NCI-H1436 treated with DMSO at 0.1 percent for 48 hours (cell line): ENCODE data around the gene MTM1.

Source experiments
- DNase-seq: peaks from one replicate; lab custom pipeline; 2025; lab: John Stamatoyannopoulos, UW

Gene MTM1

DNA sequence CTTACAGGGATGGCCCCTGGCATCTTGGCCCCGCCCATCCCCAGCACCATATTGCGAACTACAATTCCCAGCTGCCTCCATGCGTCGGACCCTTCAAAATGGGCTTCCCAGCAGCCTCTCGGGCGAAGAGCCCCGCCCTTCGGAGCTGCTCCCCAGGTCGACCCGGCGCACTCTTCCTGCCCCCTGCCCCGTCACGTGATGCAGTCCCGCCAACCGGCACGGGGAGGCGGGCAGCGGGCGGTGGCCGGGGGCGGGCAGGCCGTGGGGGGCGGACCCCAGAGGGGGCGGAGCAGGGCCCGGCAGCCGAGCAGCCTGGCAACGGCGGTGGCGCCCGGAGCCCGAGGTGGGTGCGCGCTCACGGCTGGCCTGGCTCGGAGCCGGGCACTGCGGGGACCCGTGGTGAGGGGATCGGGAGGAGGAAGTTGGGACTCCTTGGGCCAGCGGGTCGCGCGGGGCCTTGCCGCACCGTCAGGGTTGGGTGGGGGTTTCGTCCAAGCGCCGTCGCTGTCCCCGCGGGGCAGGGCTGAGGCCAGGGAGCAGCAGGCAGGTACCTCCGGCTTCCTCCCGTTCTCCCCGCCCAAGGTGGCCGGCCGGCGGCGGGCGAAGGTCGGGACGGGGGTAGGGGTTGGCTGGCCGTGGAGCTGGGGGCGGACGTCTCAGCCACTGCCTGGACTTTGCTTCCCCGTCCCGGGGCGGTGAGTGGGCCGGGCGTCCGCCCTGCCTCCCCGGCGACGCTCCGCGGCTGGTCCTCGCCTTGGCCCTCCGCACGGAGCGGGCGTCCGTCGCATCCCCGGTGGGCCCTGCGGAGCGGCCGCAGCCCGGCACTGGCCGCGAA is at the start of gene MTM1:
TSS of gene MTM1 (plus strand) at position 302 of the 835 bp plus-strand sequence. CDS start 23,994 bp downstream, outside the sequence.
- peak; percentile 73 for DNase-seq

DNA sequence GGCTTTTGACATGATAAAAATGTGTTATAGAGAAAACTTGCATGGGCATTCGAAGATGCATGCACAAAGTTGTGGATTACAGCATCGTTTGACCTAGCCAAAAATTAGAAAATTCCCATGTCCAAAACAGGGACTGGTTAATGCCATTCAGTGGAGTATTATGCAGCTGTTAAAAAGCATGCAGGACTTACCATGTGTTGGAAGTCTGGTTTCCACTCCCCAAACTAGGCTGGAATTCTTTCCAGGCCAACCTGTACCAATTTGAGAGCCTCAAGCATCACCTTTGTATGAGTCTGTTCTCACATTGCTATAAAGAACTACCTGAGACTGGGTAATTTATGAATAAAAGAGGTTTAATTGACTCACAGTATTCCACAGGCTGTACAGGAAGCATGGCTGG is 45.9 kb upstream of the MTM1 start:
- no peak for DNase-seq

DNA sequence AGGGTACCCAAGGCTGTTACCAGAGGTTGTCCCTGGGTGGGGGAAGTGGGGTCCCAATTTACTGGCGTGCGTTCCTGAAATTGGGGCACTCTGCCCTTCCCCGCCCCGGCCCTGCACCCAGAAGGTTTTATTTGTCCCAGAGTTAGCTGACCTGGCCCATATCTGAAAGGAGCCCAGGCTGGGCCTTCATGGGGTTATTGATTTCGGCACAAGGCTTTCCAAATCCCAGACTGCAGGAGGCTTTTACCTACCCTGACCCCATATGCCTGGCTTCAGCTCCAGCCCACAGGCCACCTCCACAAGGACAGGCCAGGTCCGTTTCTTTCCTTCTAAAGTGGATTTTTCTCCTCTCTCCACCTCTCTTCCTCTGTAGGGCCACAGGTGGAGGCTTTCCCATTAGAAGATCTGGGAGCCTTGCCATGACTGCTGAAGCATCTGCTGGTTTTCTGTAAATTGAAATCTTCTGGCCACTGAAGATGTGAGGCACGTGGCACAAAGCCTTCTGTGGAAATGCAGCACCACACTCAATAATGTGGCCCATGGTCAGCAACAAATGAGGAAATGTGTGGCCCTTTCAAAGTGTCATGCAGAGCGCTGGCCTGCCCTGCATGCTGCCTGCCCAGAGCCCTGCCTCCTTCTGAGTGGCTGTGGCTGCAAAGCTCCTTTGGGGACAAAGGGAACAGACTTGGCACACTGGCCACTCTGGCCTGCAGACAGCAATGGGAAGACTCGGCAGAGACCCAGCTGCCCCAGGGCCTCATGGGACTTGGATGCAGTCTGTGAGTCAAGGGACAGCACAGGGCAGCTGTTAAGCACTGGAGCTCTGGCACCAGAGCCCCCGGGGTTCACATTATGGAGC is 43.1 kb upstream of the MTM1 start:
- DNase-seq: no peak

DNA sequence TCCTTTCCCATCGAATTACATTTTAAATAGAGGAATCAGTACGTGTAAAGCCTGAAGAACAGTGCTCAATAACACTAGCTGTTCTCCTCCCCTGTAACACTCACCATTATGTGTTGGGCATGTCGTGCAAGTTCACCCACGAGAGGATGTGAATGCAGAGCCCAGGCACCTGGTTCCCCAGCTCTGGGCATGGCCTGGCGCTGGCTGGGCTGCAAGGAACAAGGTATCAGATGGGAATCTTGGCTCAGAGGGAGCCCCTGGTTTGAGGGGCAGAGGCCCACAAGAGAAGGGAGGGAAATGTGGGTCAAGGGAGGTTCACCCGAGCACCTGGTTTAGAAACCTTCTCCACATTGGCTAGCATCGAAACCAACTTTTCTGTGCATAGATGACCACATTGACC is 41.7 kb upstream of the MTM1 start:
- DNase-seq: no peak

DNA sequence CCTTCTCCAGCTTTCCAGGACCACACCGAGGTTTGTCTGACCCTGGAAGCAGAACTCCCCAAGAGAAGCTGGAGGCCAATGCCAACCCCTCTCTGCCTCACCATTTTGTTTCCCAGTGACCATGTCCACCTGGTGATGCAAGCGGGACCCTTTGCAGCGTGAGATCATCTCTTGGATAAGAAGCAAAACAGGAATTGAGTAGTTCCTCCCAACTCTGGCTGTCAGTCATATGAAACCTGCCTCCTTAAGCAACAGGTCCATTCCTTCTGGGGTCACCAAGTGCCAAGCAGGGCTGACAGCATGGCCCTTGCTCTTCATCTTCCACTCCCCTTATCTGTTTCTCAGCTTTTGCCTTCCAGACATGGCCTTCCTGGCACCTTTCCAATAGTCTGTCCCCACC is 41.3 kb upstream of the MTM1 start:
- DNase-seq: no peak

DNA sequence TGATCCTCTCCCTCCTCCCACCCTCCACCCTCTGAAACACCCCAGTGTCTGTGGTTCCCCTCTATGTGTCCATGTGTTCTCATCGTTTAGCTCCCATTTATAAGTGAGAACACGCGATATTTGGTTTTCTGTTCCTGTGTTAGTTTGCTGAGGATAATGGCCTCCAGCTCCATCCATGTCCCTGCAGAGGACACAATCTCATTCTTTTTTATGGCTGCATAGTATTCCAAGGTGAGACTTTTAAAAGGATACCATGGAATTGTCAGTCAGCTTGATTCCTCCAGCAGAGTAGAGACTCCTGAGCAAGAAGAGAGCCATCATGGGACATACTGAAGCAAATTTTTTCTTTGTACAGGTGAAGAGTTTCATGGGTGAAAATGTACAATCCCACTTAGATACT is 38.8 kb upstream of the MTM1 start:
- no peak for DNase-seq

DNA sequence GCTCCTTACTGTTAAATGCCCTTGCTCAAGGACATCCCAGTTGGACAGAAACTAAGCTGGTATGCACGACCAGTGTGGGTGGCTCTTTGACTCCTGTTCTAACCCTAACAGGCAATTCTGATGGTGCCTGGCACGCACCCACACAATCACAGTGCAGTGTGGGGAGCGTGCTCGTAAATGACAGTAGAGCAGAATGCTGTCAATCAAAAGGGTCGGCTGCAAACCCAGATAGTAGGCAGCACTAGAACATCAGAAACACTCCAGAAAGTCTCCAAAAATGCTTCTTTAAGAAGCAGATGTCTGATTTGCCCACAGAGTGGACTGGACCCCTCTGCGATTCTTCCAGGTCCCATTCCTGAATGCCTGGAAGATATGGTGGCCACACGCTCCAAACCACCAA is 37.6 kb upstream of the MTM1 start:
- DNase-seq: no peak

DNA sequence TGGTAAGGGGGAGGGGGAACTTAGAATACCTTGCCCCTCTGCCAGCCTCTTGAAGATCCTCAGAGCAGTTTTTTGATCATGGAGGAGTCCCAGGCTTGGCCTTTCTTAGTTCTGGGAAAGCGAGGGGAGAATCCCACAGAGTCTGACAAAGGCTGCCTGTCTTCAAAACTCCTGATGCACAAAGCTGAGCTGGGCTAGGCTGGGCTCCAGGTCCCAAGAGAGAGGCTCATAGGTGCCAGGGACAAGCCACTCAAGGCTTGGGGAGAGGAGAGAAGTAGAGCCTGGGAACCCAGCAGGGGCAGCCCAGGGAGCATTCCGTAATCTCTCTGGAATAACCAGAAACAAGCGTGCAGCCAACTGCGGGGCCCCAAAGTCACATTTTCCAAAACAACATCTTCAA is 37.0 kb upstream of the MTM1 start:
- DNase-seq: no peak

DNA sequence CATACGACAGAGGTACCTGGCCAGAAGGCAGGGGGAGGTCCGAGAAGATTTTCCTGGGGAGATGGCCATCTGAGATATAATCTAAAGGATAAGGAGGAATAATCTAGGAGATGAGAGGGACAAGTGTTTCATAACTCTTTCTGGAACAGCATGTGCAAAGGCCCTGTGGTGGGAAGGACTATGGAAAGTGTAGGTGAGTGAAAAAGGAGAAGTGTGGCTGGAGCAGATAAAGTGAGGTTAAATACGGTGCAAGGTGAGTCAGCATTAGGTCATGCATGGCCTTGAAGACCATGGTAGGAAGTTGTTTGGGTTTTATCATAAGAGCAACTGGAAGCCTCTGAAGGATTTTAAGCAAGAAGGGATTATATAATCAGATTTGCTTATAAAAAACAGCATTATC is 34.6 kb upstream of the MTM1 start:
- DNase-seq: no peak

DNA sequence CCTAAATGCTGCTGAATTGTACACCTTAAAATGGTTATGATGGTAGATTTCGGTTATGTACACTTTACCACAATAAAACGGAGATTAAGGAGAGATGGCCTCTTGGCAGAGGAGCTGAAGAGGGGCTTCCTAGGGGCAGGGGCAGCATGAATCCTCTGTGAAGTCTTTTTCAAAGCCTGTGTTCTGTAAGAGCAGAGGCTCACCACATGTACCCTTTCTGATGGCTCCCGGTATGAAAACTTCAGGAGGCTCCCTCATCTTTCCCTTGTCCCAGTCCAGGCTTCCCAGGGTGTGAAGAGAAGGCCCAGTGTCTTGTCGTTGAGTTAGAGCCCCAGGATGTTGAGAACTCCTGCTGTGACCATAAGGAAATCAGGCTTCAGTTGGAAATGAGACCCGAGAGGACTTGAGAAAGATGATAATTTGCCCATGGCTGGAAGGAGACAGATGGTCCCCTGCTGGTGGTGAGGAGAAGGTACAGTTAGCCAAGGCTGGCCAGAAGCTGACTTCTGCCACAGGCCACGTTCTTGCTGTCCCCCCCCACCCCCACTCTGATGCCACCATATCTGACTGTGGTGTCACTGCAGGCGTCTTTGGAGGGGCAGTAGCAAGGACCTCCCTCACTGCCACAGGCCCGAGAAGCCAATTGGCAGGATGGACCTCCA is 31.8 kb upstream of the MTM1 start:
- DNase-seq: no peak

DNA sequence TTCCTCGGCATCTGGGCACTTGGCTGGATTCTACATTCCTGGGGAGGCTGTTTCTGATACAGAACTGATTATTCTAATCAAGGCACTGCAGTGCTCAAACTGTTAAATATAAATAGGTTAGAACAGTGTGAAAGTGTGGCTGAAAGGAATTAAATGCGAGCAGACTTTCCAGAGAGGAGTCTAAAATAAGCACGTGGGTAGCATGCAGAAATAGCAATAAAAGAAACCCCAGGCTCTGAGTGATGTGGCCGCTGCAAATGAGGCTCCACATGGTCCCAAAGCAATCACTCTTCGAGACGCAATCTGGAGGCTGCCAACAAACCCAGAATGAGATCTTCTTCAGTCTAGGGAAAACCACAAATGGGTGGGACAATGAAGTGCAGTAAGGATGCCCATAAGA is 30.6 kb upstream of the MTM1 start:
- no peak for DNase-seq

DNA sequence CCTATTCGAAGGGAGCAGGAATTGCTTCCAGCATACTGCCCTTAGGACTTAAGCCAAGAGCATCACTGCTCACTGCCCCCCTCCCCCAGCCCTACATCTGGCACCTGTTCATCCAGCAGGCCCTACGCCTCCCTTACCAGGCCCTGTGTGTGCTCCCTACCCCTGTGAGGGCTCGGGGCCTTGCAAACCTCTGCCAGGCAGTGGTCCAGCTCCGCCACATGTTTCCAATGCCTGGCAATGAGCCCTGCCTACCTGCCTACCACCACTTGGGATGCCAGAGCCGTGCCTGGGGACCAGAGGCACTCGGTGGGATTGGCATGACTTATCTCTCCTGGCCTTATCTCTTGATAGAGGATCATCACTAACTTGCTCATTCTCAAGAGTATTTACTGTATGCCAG is 27.5 kb upstream of the MTM1 start:
- no peak for DNase-seq

DNA sequence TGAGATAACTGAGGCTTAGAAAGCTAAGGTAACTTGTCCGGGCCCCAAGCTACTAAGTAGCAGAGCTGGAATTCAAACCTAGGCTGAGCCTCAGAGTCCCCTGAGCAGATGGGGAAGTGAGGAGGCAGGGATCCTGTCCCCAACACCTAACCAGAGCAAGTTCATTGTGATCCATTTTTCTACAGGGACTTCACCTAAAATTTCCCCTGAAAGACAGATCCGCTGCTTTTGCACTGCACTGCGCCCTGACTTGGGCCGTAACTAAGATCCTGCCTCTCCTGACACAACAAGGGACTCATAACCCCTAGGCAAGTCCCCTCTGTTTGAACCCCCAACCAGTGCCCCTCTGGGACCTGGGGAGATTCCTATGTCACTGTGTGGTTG is 25.6 kb upstream of the MTM1 start:
- no peak for DNase-seq

DNA sequence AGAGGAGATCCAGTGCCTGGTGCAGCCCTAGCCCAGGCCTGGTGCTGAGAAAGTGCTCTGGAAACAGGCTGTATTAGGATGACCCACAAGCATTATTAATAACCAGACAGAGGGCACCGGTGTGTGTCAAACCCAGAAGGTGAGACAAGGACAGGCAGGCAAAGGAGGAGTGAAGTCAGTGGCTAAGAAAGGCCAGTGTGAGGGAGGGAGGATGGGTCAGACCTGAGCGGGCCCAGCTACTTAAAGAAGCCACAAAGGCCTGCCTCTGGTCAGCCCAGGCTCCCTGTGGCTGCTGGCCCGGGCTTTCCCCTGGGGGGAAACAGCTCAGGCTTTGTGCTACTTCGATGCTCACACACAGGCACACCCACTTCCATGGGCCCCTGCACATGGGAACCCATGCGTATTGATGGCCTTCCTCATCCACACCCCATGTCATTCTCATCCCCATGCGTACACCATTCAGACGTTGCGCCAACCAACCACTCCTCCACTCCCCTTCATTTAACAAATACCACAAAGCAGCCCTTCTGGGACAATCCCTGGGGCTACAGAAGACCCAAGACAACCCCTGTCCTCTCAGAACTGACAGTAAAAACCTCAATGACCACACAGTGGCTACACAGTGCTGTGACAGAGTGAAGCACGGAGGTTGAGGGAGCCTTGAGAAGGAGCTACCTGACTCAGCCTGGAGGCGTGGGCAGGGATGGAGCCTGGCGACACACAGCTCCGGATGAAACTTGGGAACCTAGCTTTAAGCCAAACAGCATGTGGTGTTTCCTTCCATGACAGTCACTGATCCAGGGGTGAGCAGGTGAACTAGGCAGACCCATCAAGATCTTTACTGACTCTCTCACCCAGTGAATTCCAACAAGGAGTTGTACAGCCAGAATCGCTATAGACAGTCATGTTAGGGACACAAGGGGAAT is 24.9 kb upstream of the MTM1 start:
- no peak for DNase-seq

DNA sequence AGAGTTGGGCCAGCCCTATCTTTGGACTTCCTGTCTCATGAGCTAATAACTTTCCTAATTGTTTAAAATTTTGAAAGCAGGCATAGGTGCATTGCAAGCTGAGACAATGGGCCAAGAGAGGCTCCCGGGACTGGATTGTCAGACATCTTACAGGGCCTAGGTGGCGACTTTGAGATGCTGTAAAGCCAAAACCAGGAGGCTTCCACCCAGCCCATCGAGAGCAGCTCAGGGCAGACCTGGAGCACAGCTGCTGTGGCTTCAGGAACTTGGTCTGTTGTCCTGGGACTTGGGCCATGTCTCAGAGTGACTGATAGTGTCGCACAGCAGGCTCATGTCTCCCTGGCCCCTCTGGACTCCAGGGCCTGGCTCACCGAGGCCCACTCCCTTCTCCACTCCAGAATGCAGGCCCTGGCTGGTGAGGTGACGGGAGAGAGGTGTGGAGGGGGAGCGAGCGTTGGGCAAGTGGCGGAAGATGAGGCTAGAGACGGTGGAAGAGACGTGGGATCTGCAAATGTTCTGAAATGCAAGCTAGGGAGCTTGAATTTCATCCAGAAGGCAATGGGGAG is 24.1 kb upstream of the MTM1 start:
- DNase-seq: no peak

DNA sequence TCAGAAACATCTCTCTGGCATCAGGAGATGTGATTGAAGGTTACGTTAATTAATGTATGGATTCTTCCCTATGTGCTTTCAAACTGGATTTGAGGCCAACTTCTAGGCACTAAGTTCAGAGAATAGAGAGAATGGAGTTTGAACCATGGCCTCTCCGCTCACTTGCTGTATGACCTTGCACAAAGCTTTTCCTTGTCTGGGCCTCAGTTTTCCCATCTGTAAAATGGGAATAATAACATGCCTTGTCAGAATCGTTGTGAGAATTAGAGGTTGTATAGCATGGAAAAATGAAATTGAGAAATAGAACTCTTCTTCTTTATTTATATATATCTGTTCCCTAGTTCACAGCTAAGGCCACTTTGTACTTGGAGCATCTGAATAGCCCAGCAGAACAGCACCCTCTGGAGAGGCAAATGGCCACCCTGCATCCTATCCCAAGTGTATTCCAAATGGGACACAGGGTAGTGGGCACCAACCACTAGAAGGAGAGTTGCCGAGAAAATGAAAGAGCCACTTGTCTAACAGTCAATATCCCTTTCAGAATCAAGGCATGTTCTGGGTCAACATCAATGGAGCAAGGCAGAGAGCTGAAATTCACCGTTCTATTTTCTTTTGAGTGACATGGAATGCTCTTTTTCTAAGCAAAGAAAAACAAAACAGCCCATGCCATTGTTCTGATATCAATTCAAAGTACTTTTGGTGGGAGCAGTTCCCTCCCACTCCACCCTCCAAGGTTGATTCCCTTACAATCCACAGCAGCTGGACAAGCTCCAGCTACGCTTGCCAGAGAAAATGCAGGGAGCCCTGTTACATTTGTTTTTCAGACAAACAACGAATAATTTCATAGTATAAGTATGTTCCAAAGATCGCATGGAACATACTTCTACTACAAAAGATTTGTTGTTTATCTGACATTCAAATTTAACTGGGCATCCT is 23.3 kb upstream of the MTM1 start:
- DNase-seq: no peak

DNA sequence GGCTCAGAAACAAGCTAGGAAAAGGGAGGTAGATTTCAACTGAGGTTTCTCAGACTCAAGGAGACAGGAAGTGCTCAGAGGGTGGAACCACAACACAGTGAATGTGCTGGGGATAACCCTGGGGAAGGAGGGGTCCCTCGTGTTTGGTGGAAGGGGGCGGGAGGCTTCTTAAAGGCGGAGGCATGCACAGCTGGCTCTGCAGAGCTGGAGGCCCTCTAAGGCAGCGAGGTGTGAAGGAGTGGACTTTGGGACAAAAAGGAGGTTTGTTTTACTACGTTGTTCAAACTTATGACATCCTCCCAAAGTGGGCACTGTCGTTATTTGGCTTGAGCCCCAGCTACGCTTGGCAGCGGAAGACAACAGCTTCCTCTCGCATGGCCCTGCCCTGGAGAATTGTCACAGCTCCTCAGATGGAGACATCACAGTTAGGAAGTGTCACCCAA is 21.7 kb upstream of the MTM1 start:
- DNase-seq: no peak

DNA sequence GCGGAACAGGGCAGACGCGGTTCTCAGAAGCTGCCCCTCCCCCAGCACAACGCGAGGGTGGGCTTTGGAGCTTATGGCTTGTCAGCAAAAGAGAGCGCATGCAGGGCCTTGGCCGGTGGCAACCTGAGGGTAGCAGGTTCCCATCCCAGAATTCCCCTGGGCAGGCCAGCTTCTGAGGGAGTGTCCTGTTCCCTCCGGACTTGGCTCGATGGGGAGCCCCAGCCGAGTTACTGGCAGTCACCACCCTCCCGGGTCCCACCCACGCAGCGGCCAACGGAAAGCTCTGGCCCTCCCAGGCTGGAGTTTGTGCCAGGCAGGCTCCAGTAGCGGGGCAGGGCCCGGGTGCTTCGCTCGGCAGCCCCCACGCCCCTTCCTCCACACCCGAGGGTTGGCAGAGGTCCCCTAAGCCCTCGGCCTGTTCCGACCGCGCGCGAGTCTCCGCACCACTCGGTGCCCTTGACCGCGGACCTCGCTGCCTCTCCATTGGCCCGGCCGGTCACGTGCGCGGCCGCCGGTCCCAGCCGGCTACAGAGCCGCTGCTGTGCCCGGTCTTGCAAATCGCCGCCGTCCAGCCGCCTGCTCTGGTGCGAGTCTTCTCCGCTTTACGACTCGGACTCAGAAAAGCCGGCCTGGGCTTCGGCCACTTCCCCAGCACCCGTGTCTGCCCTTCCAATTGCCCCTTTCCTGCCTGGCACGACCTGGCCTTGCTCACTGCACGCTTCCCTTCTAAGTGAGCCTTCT is 20.9 kb upstream of the MTM1 start:
- no peak for DNase-seq

DNA sequence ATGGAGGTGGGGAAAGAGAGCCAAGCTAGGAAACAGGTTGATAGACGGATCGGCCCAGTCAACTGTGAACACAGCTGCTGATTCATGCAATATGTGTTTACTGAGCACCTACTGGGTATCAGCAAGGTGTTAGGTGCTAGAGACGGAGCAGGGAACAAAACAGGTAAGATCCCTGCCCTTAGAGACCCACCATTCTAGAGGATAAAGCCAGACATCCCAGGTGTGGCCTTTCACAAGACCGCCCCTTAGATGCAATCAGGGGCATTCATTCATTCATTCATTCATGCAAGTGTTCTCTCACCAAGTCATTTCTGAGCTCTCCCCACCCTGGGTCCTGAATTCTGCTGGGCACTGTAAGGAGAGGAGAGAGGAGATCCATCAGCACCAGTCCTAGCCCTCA is 20.2 kb upstream of the MTM1 start:
- no peak for DNase-seq
